Mesendoderm (in vitro differentiated cells): ENCODE results near the gene UBXN11.
"Not testable (repeated sequence)": the region's sequence is repeated elsewhere in the genome, so short reads cannot be mapped to it uniquely, and the experiment has no call there.

ENCODE experiments used
- DNase-seq: peaks from one replicate; pipeline ENCODE4 v3.0.0; 2013
- H2AK5ac ChIP-seq: 2 replicates; pipeline ENCODE4 v1.6.1; 2013; ENCODE audit warnings: low read length, inconsistent platforms
- H2BK120ac ChIP-seq: 2 replicates; pipeline ENCODE4 v1.6.1; 2013; ENCODE audit warnings: low read depth, mild to moderate bottlenecking, low read length, moderate library complexity, mixed read lengths
- H2BK15ac ChIP-seq: replicated peaks from 2 replicates; pipeline ENCODE4 v1.6.1; 2013; ENCODE audit warnings: low read depth, mild to moderate bottlenecking, moderate library complexity
- H2BK5ac ChIP-seq: 2 replicates; pipeline ENCODE4 v1.6.1; 2013; ENCODE audit warnings: low read length, inconsistent platforms
- H3K18ac ChIP-seq: 2 replicates; pipeline ENCODE4 v1.6.1; 2013; ENCODE audit warnings: mild to moderate bottlenecking, low read length, mixed read lengths
- H3K23ac ChIP-seq: one replicate; pipeline ENCODE4 v1.6.1; 2013; ENCODE audit warnings: low read length
- H3K27ac ChIP-seq: 2 replicates; pipeline ENCODE4 v1.5.1; 2013; ENCODE audit warnings: low read depth, mild to moderate bottlenecking, inconsistent platforms, low read length, moderate library complexity
- H3K27me3 ChIP-seq: 2 replicates; pipeline ENCODE4 v1.6.1; 2013; ENCODE audit warnings: low read length, control low read depth, mild to moderate bottlenecking, inconsistent platforms; ENCODE audit not compliant: insufficient read depth, poor library complexity
- H3K36me3 ChIP-seq: 2 replicates; pipeline ENCODE4 v1.6.1; 2013; ENCODE audit warnings: low read length, inconsistent platforms; ENCODE audit not compliant: control insufficient read depth, insufficient read depth
- H3K4ac ChIP-seq: one replicate; pipeline ENCODE4 v1.6.1; 2013; ENCODE audit warnings: low read depth, mild to moderate bottlenecking, low read length, moderate library complexity
- H3K4me1 ChIP-seq: 2 replicates; pipeline ENCODE4 v1.6.1; 2013; ENCODE audit warnings: low read depth, low read length, inconsistent platforms; ENCODE audit not compliant: control insufficient read depth
- H3K4me2 ChIP-seq: 2 replicates; pipeline ENCODE4 v1.6.1; 2013; ENCODE audit warnings: low read length
- H3K4me3 ChIP-seq: 2 replicates; pipeline ENCODE4 v1.5.1; 2013; ENCODE audit warnings: mild to moderate bottlenecking, low read length
- H3K56ac ChIP-seq: one replicate; pipeline ENCODE4 v1.6.1; 2013; ENCODE audit warnings: low read length
- H3K79me1 ChIP-seq: 2 replicates; pipeline ENCODE4 v1.6.1; 2013; ENCODE audit warnings: low read length, inconsistent platforms
- H3K79me2 ChIP-seq: 2 replicates; pipeline ENCODE4 v1.6.1; 2013; ENCODE audit warnings: mild to moderate bottlenecking, low read length; ENCODE audit not compliant: control insufficient read depth, insufficient read depth
- H3K9ac ChIP-seq: 2 replicates; pipeline ENCODE4 v1.6.1; 2013; ENCODE audit warnings: low read length, inconsistent platforms
- H4K5ac ChIP-seq: one replicate; pipeline ENCODE4 v1.6.1; 2013; ENCODE audit warnings: low read length
- H4K8ac ChIP-seq: one replicate; pipeline ENCODE4 v1.6.1; 2013; ENCODE audit warnings: low read depth, mild to moderate bottlenecking, control low read depth, low read length, moderate library complexity
- WGBS: extraction: QIAGEN DNeasy Blood & Tissue Kit; methylation state at CpG from one replicate; pipeline ENCODE4 v1.1.7; 2013; ENCODE audit warnings: low lambda C conversion rate, missing lambda C conversion rate; ENCODE audit not compliant: insufficient coverage; ENCODE audit errors: extremely low coverage; 5-methylcytosine and 5-hydroxymethylcytosine counted together

The UBXN11 gene

DNA sequence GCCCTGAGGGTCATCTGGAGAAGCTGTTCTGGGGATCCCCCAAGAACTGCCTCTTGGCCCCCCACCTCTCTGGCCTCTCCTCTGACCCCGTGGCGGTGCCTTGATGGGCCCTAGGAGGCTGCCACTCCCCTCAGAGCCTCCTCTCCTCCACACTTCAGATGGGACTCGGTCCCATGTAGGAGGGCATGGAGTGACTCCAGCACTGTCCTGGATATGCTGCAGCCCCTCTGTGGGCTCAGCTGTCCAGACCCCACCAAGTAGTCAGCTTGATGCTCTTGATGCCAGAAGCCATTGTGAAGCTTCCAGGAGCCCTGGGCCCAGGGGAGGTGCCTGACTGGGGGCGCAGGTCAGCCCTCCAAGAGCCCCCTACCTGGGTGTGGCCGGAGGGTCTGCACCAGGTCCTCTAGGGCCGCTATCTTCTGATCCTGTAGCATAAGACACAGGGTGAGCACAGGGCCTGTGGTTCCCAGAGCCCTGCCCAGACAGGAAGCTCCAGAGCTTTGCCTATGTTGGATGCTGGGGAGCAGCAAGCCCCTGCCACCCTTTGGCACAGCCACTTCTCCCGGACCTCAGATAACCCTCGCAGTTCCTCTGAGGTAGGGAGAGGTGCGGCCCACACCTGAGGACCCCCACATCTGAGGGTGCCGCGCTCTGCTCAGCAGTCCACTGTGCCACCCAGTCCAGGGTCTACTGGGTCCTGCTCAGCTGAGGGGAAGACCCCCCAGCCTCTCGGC is 9.2 kb downstream of the UBXN11 start:
- H2BK120ac ChIP-seq, result no peak overlapping the region
- DNase-seq, result no peak
- H3K27me3 ChIP-seq, result no peaks in the 10 kb centered on the region
- no peak overlapping the region for H4K8ac ChIP-seq
- no peaks in the 10 kb centered on the region for H3K79me1 ChIP-seq
- no peak overlapping the region for H3K27ac ChIP-seq
- H3K4ac ChIP-seq, result no peak overlapping the region
- H3K56ac ChIP-seq, result no peak overlapping the region
- no peak overlapping the region for H3K4me3 ChIP-seq
- no peak overlapping the region for H2BK15ac ChIP-seq
- no peaks in the 10 kb centered on the region for H3K79me2 ChIP-seq
- H3K36me3 ChIP-seq, result no peaks in the 10 kb centered on the region
- no peak overlapping the region for H2BK5ac ChIP-seq
- H3K4me2 ChIP-seq, result no peak overlapping the region
- H4K5ac ChIP-seq, result no peak overlapping the region
- no peaks in the 10 kb centered on the region for H3K4me1 ChIP-seq
- no peak overlapping the region for H2AK5ac ChIP-seq
- H3K18ac ChIP-seq, result no peak overlapping the region
- H3K23ac ChIP-seq, result no peak overlapping the region
- WGBS, result no CpG with 5 or more reads among the region's 12 CpGs
- H3K9ac ChIP-seq, result no peak overlapping the region

DNA sequence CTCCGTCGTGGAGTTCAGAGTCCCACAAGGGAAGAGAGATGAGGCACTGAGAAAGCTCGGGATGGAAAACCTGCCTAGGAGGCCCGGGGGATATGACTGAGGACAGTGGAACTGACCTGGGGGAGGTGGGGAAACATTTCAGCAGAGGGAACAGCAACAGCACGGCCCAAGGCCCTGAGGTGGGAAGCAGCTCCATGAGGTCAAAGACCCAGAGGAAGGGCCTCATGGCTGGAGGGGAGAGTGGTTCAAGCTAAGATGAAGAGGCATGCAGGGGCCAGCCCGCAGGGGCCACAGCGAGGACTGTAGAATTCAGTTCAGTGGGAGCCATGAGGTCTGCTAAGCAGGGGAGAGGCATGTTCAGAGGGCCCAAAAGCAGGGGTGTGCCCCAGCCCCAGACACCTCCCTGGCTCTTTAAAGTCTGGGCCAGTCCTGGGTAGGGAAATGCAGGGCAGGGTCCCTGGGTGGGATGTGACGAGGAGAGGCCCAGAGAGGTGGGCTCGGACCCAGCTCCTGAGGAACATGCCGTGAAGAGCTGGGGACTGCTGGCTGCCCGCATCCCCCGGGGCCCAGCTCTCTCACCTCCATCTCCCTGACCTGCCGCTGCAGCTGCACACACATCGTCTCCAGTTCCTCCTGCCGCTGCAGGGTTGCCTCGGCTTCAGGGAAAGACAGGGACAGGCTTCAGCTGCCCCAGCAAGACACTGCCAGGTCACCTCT is 9.9 kb downstream of the UBXN11 start:
- Histone ChIP-seq H3K9ac (no peak overlapping the region), H4K8ac (no peak overlapping the region), H3K23ac (no peak overlapping the region), H2BK15ac (no peak overlapping the region), H3K18ac (no peak overlapping the region), H3K56ac (no peak overlapping the region), H2AK5ac (no peak overlapping the region), H4K5ac (no peak overlapping the region), H3K4ac (no peak overlapping the region), H3K79me1 (no peaks in the 10 kb centered on the region), H3K27me3 (no peaks in the 10 kb centered on the region), H3K27ac (no peak overlapping the region), H3K4me3 (no peak overlapping the region), H3K36me3 (no peaks in the 10 kb centered on the region), H3K4me1 (no peaks in the 10 kb centered on the region), H3K4me2 (no peak overlapping the region), H2BK5ac (no peak overlapping the region), H2BK120ac (no peak overlapping the region), H3K79me2 (no peaks in the 10 kb centered on the region)
- DNase-seq, result no peak
- no CpG with 5 or more reads among the region's 16 CpGs for WGBS

DNA sequence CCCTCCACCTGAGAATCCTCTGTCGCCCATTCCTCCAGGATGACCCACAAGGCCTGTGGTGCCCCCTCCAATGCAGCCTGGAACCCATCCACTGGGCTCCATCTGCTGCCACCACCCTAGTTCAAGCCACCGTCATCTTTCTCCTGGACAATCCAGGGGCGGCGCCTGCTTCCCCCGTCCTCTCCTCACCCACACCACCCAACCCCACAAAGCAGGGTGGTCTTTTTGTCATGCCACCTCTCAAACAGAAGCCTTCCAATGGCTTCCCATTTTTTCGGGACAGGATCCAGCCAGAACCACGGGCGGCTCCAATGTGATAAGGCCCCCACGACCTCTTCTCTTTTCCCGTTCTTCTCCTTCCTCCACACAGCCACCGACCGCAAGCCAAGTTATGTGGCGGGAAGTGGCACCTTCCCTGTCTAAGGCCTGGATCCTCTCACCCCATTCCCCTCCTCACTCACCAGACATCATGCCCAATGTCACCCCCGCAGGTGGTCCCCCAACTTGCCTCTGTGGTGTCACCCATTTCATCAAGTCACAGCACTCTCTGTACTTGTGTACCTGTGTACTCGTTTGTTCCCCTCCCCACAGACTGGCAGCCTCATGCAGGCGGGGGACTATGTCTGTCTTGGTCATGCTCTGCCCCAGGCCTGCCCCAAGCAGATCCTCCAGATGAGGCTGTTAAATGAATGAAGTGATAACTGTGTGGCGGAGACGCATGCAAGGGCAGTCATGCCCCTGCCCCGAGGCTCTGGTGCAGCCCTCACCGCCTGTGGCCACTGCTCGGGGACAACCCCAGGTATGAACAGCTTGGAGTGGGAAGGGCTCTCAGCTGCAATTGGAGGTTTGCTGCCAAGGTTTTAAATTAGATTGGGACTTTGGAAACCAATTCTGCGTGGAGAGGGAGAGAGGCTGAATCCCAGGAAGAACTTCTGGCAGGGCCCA is 11.0 kb downstream of the UBXN11 start:
- WGBS, result no CpG with 5 or more reads among the region's 22 CpGs
- Histone ChIP-seq H3K4me2 (no peak overlapping the region), H2BK5ac (no peak overlapping the region)

DNA sequence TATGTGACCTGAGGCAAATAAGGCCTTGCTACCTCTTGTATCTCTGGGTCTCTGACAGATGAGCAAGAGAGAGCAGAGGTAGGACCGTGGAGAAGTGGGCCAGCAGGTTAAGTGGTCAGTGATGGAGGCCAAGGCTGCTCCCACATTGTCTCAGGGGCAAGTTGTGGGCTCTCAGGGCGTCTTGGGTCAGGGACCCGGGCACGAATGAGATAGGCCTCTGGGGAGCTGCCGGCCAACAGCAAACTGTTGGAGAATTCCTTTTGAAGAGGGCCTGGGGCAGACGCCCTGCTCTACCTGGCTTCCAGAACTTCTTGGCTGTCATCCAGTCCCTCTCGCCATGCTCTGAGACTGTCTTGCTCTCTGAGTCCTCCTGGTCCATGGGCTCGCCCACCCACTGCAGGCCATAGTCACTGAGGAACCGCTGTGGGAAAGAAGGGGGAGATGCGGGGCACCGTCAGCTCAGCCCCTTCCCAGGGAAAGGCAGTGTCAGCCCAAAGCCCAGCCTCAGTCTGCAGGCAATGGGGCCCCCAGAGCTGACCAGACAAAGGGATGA is 12.4 kb downstream of the UBXN11 start:
- Histone ChIP-seq H2AK5ac (no peak overlapping the region), H3K18ac (no peak overlapping the region), H3K4me2 (no peak overlapping the region), H2BK120ac (no peak overlapping the region), H3K4me3 (no peak overlapping the region), H4K5ac (no peak overlapping the region), H3K56ac (no peak overlapping the region), H3K36me3 (no peaks in the 10 kb centered on the region), H3K9ac (no peak overlapping the region), H3K27ac (no peak overlapping the region), H3K23ac (no peak overlapping the region), H2BK5ac (no peak overlapping the region), H3K79me2 (no peaks in the 10 kb centered on the region), H3K4ac (no peak overlapping the region), H2BK15ac (no peak overlapping the region), H3K27me3 (no peaks in the 10 kb centered on the region), H3K79me1 (no peaks in the 10 kb centered on the region), H4K8ac (no peak overlapping the region), H3K4me1 (peaks cover 8% of the 10 kb centered on the region)
- no peak for DNase-seq
- WGBS, result no CpG with 5 or more reads among the region's 11 CpGs

More for the DNA sequence above, 11.0 kb downstream of the UBXN11 start:
- H3K23ac ChIP-seq, result no peak overlapping the region
- H3K9ac ChIP-seq, result no peak overlapping the region
- H3K27ac ChIP-seq, result no peak overlapping the region
- H3K27me3 ChIP-seq, result no peaks in the 10 kb centered on the region
- H3K79me1 ChIP-seq, result no peaks in the 10 kb centered on the region
- H3K4me3 ChIP-seq, result no peak overlapping the region
- H2AK5ac ChIP-seq, result no peak overlapping the region
- no peak overlapping the region for H2BK15ac ChIP-seq
- DNase-seq, result no peak
- no peak overlapping the region for H3K56ac ChIP-seq
- H3K4ac ChIP-seq, result no peak overlapping the region
- no peak overlapping the region for H2BK120ac ChIP-seq
- H3K36me3 ChIP-seq, result no peaks in the 10 kb centered on the region
- H3K4me1 ChIP-seq, result peaks cover 4% of the 10 kb centered on the region
- H3K18ac ChIP-seq, result no peak overlapping the region
- no peaks in the 10 kb centered on the region for H3K79me2 ChIP-seq
- no peak overlapping the region for H4K8ac ChIP-seq
- H4K5ac ChIP-seq, result no peak overlapping the region

GRCh38 chr1:26292735-26293134 is 13.7 kb downstream of the UBXN11 start:
- not testable (repeated sequence) for H3K27ac ChIP-seq, H3K36me3 ChIP-seq, H3K18ac ChIP-seq, H3K56ac ChIP-seq, H4K5ac ChIP-seq, H3K23ac ChIP-seq, H3K4me2 ChIP-seq, H3K9ac ChIP-seq, H4K8ac ChIP-seq, H2BK5ac ChIP-seq, H3K4me1 ChIP-seq, H3K27me3 ChIP-seq, H2BK15ac ChIP-seq, H2BK120ac ChIP-seq, H3K79me1 ChIP-seq, H3K4me3 ChIP-seq, H3K79me2 ChIP-seq, H2AK5ac ChIP-seq, DNase-seq, H3K4ac ChIP-seq
- WGBS, result no CpG with 5 or more reads among the region's 5 CpGs
